Activated gamma-delta T cell (primary cell): ENCODE data around the gene SNRPB2.

Experiments used
- DNase-seq: peaks from one replicate; lab custom pipeline; 2025; lab: John Stamatoyannopoulos, UW
- total RNA-seq, 2 donors: gene quantifications; one replicate each; lab custom pipeline; 2026; lab: John Stamatoyannopoulos, UW

SNRPB2 gene
- 51.9 to 53.1 reads per million in 2 donors for total RNA-seq

- DNase-seq, result peak; percentile 67
Measured at GRCh38 chr20:16729565-16730460, at the start of gene SNRPB2. Gene SNRPB2, plus strand, starts transcription at chr20:16730026. Its CDS starts 1,677 bp downstream, at chr20:16731703.

GRCh38 chr20:16684416-16684815 lies 45.4 kb upstream of the SNRPB2 start:
- no peak for DNase-seq

GRCh38 chr20:16689906-16690305 lies 39.9 kb upstream of the SNRPB2 start:
- DNase-seq, result no peak

- no peak for DNase-seq
Measured at GRCh38 chr20:16691381-16691780, 38.4 kb upstream of the SNRPB2 start.

- DNase-seq, result no peak
Measured at GRCh38 chr20:16692009-16692408, 37.8 kb upstream of the SNRPB2 start.

- DNase-seq, result no peak
Measured at GRCh38 chr20:16692442-16692841, 37.4 kb upstream of the SNRPB2 start.

- DNase-seq, result no peak
Measured at GRCh38 chr20:16693278-16693677, 36.5 kb upstream of the SNRPB2 start.

GRCh38 chr20:16694161-16694560 lies 35.7 kb upstream of the SNRPB2 start:
- no peak for DNase-seq

GRCh38 chr20:16695628-16696027 lies 34.2 kb upstream of the SNRPB2 start:
- no peak for DNase-seq

GRCh38 chr20:16699293-16699692 lies 30.5 kb upstream of the SNRPB2 start:
- no peak for DNase-seq

GRCh38 chr20:16701296-16701695 lies 28.5 kb upstream of the SNRPB2 start:
- DNase-seq, result no peak

- DNase-seq, result no peak
Measured at GRCh38 chr20:16703570-16703969, 26.3 kb upstream of the SNRPB2 start.

- no peak for DNase-seq
Measured at GRCh38 chr20:16707674-16708073, 22.2 kb upstream of the SNRPB2 start.

- DNase-seq, result no peak
Measured at GRCh38 chr20:16708602-16709001, 21.2 kb upstream of the SNRPB2 start.

GRCh38 chr20:16709017-16709416 lies 20.8 kb upstream of the SNRPB2 start:
- no peak for DNase-seq

- no peak for DNase-seq
Measured at GRCh38 chr20:16710781-16711180, 19.0 kb upstream of the SNRPB2 start.

- DNase-seq, result no peak
Measured at GRCh38 chr20:16711661-16712258, 18.1 kb upstream of the SNRPB2 start.

- no peak for DNase-seq
Measured at GRCh38 chr20:16712511-16712947, 17.3 kb upstream of the SNRPB2 start.

- no peak for DNase-seq
Measured at GRCh38 chr20:16713066-16713465, 16.8 kb upstream of the SNRPB2 start.

GRCh38 chr20:16714242-16714641 lies 15.6 kb upstream of the SNRPB2 start:
- DNase-seq, result no peak

GRCh38 chr20:16714751-16715150 lies 15.1 kb upstream of the SNRPB2 start:
- DNase-seq, result no peak

- no peak for DNase-seq
Measured at GRCh38 chr20:16719421-16719820, 10.4 kb upstream of the SNRPB2 start.

GRCh38 chr20:16729080-16729479 lies 746 bp upstream of the SNRPB2 start:
- DNase-seq, result no peak
